Measurements from ENCODE around the gene IL4R.
"Not testable (repeated sequence)": the region's sequence is repeated elsewhere in the genome, so short reads cannot be mapped to it uniquely, and the experiment has no call there.

IL4R gene

GRCh38 chr16:27313422-27314160 is at the start of gene IL4R:
TSS of gene IL4R (plus strand) at chr16:27313974. CDS start at chr16:27340204, 26,230 bp downstream.
- in situ Hi-C loops (cut with MboI; ENCODE audit: low sequenced_read_pairs): no loop called here

- in situ Hi-C loops (cut with MboI; ENCODE audit: low sequenced_read_pairs): no loop called here
These were observed 49.6 kb upstream of the IL4R start for GRCh38 chr16:27264151-27264550.

GRCh38 chr16:27265982-27266381 is 47.8 kb upstream of the IL4R start:
- in situ Hi-C loops (cut with MboI; ENCODE audit: low sequenced_read_pairs): no loop called here

GRCh38 chr16:27267037-27267677 is 46.6 kb upstream of the IL4R start:
- in situ Hi-C loops (cut with MboI; ENCODE audit: low sequenced_read_pairs): no loop called here

- in situ Hi-C loops (cut with MboI; ENCODE audit: low sequenced_read_pairs): no loop called here
These were observed 45.1 kb upstream of the IL4R start, which contains the start of gene NSMCE1 for GRCh38 chr16:27268376-27269299. TSS of gene NSMCE1 (minus strand) at chr16:27268772. CDS start at chr16:27257570, 11,202 bp downstream.

- in situ Hi-C loops (cut with MboI; ENCODE audit: low sequenced_read_pairs): no loop called here
These were observed 44.2 kb upstream of the IL4R start for GRCh38 chr16:27269300-27270150.

- in situ Hi-C loops (cut with MboI; ENCODE audit: low sequenced_read_pairs): no loop called here
These were observed 43.4 kb upstream of the IL4R start for GRCh38 chr16:27270349-27270748.

GRCh38 chr16:27272076-27272475 is 41.7 kb upstream of the IL4R start:
- in situ Hi-C loops (cut with MboI; ENCODE audit: low sequenced_read_pairs): no loop called here

- in situ Hi-C loops (cut with MboI; ENCODE audit: low sequenced_read_pairs): not testable (repeated sequence)
These were observed 41.1 kb upstream of the IL4R start for GRCh38 chr16:27272697-27273096.

GRCh38 chr16:27273330-27273669 is 40.5 kb upstream of the IL4R start:
- in situ Hi-C loops (cut with MboI; ENCODE audit: low sequenced_read_pairs): no loop called here

GRCh38 chr16:27273670-27274423 is 39.9 kb upstream of the IL4R start:
- in situ Hi-C loops (cut with MboI; ENCODE audit: low sequenced_read_pairs): no loop called here

GRCh38 chr16:27274424-27274874 is 39.3 kb upstream of the IL4R start:
- in situ Hi-C loops (cut with MboI; ENCODE audit: low sequenced_read_pairs): not testable (repeated sequence)

- in situ Hi-C loops (cut with MboI; ENCODE audit: low sequenced_read_pairs): no loop called here
These were observed 38.4 kb upstream of the IL4R start for GRCh38 chr16:27275394-27275793.

GRCh38 chr16:27281243-27281642 is 32.5 kb upstream of the IL4R start:
- in situ Hi-C loops (cut with MboI; ENCODE audit: low sequenced_read_pairs): no loop called here

- in situ Hi-C loops (cut with MboI; ENCODE audit: low sequenced_read_pairs): no loop called here
These were observed 28.7 kb upstream of the IL4R start for GRCh38 chr16:27284865-27285675.

GRCh38 chr16:27285676-27286196 is 28.0 kb upstream of the IL4R start:
- in situ Hi-C loops (cut with MboI; ENCODE audit: low sequenced_read_pairs): no loop called here

- in situ Hi-C loops (cut with MboI; ENCODE audit: low sequenced_read_pairs): no loop called here
These were observed 27.3 kb upstream of the IL4R start for GRCh38 chr16:27286451-27286850.

- in situ Hi-C loops (cut with MboI; ENCODE audit: low sequenced_read_pairs): no loop called here
These were observed 26.5 kb upstream of the IL4R start for GRCh38 chr16:27287051-27287811.
